Psoas muscle (tissue), 8 donors: ENCODE results near the gene PLA2G15. TPM values are rescaled to one million over a fixed set of nuclear protein-coding genes. Genes with fewer than 3 reads are reported as not detected.

ENCODE experiments used
- ATAC-seq, 4 donors: fragments of 200-7000 bp; cut with Tn5 transposase; one replicate each; pipeline ENCODE4 v1.9.1; 2020; ENCODE audit warnings: moderate library complexity in 3 of 4, mild to moderate bottlenecking in 2 of 4
- DNase-seq, 2 donors: peaks; one replicate each; pipeline ENCODE4 v3.0.0-alpha.2; 2020
- H3K27ac ChIP-seq: fragments of 200-600 bp; one replicate; pipeline ENCODE4 v1.8.0; 2022
- H3K27me3 ChIP-seq, 3 donors: fragments of 200-600 bp in 1 of 3; one replicate each; pipeline versions ENCODE4 v1.6.1 to v1.8.0; 2013 to 2022; ENCODE audit warnings: low read length in 2 of 3, mild to moderate bottlenecking in 2 of 3, moderate library complexity in 1 of 3; ENCODE audit not compliant: insufficient read depth in 3 of 3
- H3K36me3 ChIP-seq, 2 donors: fragments of 200-600 bp in 1 of 2; one replicate each; pipeline versions ENCODE4 v1.6.1 to v1.8.0; 2013 to 2022; ENCODE audit warnings: low read depth in 1 of 2, mild to moderate bottlenecking in 1 of 2, moderate library complexity in 1 of 2; ENCODE audit not compliant: insufficient read depth in 1 of 2
- H3K4me1 ChIP-seq: fragments of 200-600 bp; one replicate; pipeline ENCODE4 v1.8.0; 2022
- H3K4me3 ChIP-seq: fragments of 200-600 bp; one replicate; pipeline ENCODE4 v1.8.0; 2022; ENCODE audit warnings: mild to moderate bottlenecking
- H3K9me3 ChIP-seq: fragments of 200-600 bp; one replicate; pipeline ENCODE4 v1.8.0; 2022
- WGBS, 3 donors: extraction: QIAGEN DNeasy Blood & Tissue Kit; methylation state at CpG; one replicate each; pipeline versions ENCODE4 v1.1.6 to v1.1.7; 2013; 5-methylcytosine and 5-hydroxymethylcytosine counted together
- intact Hi-C, 2 donors: fragments of 100-400 bp; cut with DNase I; formaldehyde crosslinking; loops; one replicate each; pipeline versions ENCODE4 v1.11.0 to v1.14.2; 2022
- polyA plus RNA-seq, 3 donors: library from polyadenylated mRNA; stranded (reverse); fragments of 200-250 nt; gene quantifications; one replicate each; pipeline ENCODE4 v1.2.3, GENCODE V29; 2013
- total RNA-seq, 4 donors: library from RNA; stranded (reverse); fragmentation: NEBNext Ultra II Directional in 2 of 4; extraction: Animal tissue kit (Norgen Biotek cat#: 25700) in 2 of 4; gene quantifications; one replicate each; pipeline versions ENCODE4 v1.2.1 to v1.2.4, GENCODE V29; 2021 to 2023
- TF ChIP-seq, protein P1 (sequence below): fragments of 200-600 bp; IDR thresholded peaks from one replicate; pipeline ENCODE4 v1.8.0; 2022; ENCODE audit warnings: antibody characterized with exemption
- donor health status: healthy with polysubstance abuse.
- donor health status: DM: no; HTN: no; CAD: no; lungs with moderate emphysema.
- donor health status: Bipolar disorder and iron deficiency.
- donor health status: healthy.
- donor health status: DM: yes; HTN: yes; CAD: no.
- donor health status: DM: no; HTN: no; CAD: no.
- donor health status: DM: no; HTN: no; CAD: no.
- donor health status: DM: yes; HTN: yes; CAD: no.

The PLA2G15 gene
- total and polyA plus RNA-seq, 7 donors: 13.0 to 65.0 (median 29.3) TPM

DNA sequence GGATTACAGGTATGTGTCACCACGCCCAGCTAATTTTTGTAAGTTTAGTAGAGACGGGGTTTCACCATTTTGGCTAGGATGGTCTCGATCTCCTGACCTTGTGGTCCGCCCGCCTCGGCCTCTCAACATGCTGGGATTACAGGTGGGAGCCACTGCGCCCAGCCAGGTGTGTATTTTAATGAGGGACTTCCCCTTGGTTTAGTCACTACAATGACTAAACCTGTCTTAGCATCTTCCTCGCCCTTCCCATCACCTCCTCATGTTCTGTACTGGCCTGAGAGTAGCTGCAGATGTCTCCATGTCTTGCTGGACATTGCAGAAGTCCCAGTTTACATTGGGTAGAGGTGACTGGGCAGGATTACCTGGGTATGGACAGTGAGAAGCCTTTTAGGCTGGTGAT, 28.7 kb downstream of the PLA2G15 start:
- H3K4me1 ChIP-seq: peaks cover 75% of the 10 kb centered on the region
- no peaks in the 10 kb centered on the region for H3K9me3 ChIP-seq

DNA sequence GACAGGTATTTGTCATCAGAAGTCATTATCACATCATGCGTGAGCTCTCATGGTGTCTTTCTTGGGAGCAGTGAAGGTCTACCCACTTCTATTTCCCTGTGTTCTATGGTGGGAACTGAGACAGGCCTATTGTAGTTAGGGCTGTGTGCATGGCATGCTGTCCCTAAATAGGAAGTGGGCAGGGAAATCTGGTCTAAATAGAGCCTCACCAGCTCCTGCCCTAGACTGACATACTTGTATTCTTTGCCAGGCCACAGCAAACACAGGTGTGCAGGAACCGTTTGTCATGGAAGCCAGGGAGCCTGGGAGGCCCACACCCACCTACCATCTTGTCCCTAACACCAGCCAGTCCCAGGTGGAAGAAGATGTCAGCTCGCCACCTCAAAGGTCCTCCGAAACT, 29.3 kb downstream of the PLA2G15 start:
- intact Hi-C loops: no loop called here
- WGBS, 3 donors: 69 to 85% (median 80%) methylated on average over 4 of the region's 4 CpGs
- ATAC-seq (peak; percentile 20 to 74 (median 50)), DNase-seq (no peak)
- Histone ChIP-seq H3K4me1 (peaks cover 74% of the 10 kb centered on the region), H3K9me3 (no peaks in the 10 kb centered on the region), H3K36me3 (peaks cover 0 to 81% of the 10 kb centered on the region in 2 donors), H3K27me3 (no peaks in the 10 kb centered on the region), H3K4me3 (peak overlapping the region; percentile 8), H3K27ac (peak overlapping the region; percentile 92)
- TF ChIP-seq, protein P1, sequence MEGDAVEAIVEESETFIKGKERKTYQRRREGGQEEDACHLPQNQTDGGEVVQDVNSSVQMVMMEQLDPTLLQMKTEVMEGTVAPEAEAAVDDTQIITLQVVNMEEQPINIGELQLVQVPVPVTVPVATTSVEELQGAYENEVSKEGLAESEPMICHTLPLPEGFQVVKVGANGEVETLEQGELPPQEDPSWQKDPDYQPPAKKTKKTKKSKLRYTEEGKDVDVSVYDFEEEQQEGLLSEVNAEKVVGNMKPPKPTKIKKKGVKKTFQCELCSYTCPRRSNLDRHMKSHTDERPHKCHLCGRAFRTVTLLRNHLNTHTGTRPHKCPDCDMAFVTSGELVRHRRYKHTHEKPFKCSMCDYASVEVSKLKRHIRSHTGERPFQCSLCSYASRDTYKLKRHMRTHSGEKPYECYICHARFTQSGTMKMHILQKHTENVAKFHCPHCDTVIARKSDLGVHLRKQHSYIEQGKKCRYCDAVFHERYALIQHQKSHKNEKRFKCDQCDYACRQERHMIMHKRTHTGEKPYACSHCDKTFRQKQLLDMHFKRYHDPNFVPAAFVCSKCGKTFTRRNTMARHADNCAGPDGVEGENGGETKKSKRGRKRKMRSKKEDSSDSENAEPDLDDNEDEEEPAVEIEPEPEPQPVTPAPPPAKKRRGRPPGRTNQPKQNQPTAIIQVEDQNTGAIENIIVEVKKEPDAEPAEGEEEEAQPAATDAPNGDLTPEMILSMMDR: no peak

More for the DNA sequence above, 28.7 kb downstream of the PLA2G15 start:
- peak in 1 of 4 donors; percentile 20 for ATAC-seq
- peak overlapping the region; percentile 92 for H3K27ac ChIP-seq
- no peaks in the 10 kb centered on the region for H3K27me3 ChIP-seq
- WGBS, 3 donors: 92 to 98% (median 97%) methylated on average over 8 of the region's 8 CpGs
- DNase-seq: no peak
- intact Hi-C loops: no loop called here
- peaks cover 0 to 81% of the 10 kb centered on the region in 2 donors for H3K36me3 ChIP-seq
- no peak overlapping the region for H3K4me3 ChIP-seq
- TF ChIP-seq, protein P1: no peak

DNA sequence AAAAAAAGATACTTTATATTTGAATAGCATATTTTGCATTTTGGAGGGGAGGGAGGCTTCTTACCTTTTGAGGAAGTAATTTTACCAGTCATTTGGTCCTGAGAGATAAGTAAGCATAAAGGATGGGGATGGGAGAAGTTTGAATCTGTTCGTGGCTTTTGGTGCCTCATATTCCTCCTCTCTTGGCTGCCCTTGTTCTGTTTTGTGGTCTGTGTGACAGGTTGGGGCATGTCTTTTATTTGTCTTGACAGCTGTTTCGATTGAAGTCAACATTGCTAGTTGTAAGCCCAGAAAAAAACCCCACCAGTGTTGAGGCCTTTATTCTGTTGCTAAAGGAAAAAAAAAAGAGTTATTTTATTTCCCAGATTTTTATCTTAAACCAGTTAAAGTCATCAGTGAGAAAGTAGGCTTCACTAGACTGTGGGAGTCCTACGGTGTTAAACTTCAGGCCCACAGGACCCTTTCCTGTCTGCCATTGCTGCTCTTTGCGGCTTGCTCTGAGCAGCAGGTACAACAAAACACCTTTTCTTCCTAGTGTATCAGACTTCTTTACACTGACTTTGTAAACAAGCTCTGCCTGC, 30.5 kb downstream of the PLA2G15 start:
- WGBS, 3 donors: 39 to 43% (median 40%) methylated on average over 4 of the region's 4 CpGs
- DNase-seq (no peak), ATAC-seq (peak in 3 of 4 donors; percentile 21 to 70 (median 31))
- no peaks in the 10 kb centered on the region for H3K9me3 ChIP-seq
- H3K4me3 ChIP-seq: peak overlapping the region; percentile 45
- peaks cover 83% of the 10 kb centered on the region for H3K4me1 ChIP-seq
- intact Hi-C loops: no loop called here
- peaks cover 0 to 81% of the 10 kb centered on the region in 2 donors for H3K36me3 ChIP-seq
- TF ChIP-seq, protein P1: no peak
- H3K27me3 ChIP-seq: no peaks in the 10 kb centered on the region
- peak overlapping the region; percentile 92 for H3K27ac ChIP-seq

DNA sequence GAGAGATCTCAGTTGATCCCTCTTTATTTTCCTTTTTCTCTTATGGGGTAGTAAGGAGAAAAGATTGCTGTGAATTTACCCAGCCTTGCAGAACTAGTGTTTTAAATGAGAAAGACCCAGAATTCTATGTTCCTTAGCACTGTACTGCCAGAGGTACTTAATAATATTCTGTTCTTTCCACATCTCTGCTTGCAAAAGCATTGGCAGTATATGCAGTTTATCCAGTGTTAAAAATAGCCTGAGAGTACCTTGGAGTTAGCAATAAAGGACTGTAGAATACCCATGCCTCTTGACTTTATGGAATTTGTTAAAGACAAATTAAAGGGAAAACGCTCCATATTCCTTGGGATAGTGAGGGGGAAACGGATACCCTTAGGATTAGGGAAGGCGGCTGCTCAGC, 31.1 kb downstream of the PLA2G15 start:
- H3K36me3 ChIP-seq: peaks cover 0 to 80% of the 10 kb centered on the region in 2 donors

More for the DNA sequence above, 31.1 kb downstream of the PLA2G15 start:
- Histone ChIP-seq H3K27me3 (no peaks in the 10 kb centered on the region), H3K4me3 (peak overlapping the region; percentile 45), H3K27ac (peak overlapping the region; percentile 92), H3K9me3 (no peaks in the 10 kb centered on the region), H3K4me1 (peaks cover 83% of the 10 kb centered on the region)
- DNase-seq (no peak), ATAC-seq (peak; percentile 63 to 77 (median 70))
- 38 to 55% (median 39%) methylated on average over 3 of the region's 3 CpGs for WGBS, 3 donors
- TF ChIP-seq, protein P1: no peak
- intact Hi-C loops: no loop called here
